Activated gamma-delta T cell treated with Interleukin-2 at 50 U/mL for 16 hours (primary cell): ENCODE measurements around the gene LRCH3.

Source experiments
- DNase-seq: peaks from one replicate; pipeline ENCODE4 v3.0.0-alpha.2; 2020

Gene LRCH3

GRCh38 chr3:197791113-197791891 is at the start of gene LRCH3:
Gene LRCH3 (plus strand): TSS chr3:197791254. CDS start chr3:197791279, 25 bp downstream.
- peak; percentile 84 for DNase-seq

GRCh38 chr3:197742787-197743186 is 48.3 kb upstream of the LRCH3 start:
- DNase-seq = no peak

DNA sequence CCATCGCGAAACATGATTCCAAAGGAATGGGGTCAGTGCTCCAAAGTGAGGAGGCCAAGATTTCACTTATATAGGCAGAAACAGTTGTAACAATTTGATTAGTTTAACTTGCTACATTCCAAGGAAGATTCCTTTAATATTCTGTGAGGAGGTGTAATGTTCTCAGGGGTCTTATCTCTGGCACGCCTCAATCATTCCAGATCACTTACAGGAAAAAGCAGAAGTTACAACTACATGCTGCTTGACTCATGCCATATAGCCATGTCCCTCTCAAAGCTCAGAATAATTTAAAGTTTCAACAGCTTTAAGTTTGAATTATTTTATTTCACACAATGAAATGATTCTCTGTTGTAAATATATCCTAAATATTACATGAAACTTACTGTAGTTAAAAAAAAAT is 44.8 kb upstream of the LRCH3 start:
- no peak for DNase-seq

DNA sequence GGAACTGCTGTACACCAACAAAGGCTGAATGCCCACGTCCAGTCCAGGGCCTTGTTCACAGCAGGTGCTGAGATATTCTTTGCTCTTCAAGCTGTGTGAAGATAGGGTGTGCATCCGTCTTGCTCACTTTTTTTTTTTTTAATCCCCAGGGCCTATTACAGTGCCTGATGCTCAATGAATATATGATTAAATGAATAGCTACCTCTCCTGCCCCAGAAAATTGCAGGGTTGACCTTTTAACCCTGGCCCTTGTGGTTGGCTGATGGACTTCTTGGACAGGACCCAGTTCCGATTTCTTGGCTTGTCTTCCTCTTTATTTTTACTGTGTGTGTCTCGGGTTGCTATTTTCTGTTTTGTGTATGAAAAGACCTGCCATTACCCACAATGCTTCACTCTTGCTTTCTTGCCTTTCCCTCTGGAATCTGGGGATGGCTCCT is 44.2 kb upstream of the LRCH3 start:
- no peak for DNase-seq

DNA sequence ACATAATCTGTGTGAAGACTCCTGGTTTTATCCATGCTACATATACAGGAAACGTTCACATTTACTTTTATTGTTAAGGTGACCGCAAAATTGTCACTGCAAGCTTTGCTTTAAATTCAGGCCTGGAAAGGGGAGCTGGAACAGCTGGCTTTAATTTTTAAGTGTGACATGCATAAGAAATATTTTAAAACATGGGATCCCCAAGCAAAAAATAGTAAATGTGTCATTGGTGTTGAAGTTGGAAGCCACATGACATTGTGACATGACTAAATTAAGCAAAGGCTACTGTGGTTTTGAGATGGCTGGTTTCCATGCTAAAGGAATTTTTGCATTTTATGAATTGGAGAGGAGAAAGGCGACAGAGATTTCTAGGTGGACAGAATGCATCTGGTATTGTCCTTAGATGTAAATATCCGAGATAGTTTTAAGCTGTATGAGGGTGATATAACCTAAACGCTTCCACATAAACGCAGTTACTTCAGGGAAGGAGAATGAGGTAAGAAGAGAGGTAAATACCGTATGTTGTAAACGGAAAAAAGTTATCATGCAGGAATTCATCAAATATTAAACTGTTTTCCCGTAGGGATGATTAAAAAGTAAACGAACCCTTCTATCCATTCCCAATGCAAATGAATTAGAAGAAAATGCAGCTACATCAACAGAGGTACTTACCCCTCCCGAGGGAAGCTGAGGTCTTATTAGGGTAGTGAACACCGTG is 42.3 kb upstream of the LRCH3 start:
- DNase-seq = no peak

DNA sequence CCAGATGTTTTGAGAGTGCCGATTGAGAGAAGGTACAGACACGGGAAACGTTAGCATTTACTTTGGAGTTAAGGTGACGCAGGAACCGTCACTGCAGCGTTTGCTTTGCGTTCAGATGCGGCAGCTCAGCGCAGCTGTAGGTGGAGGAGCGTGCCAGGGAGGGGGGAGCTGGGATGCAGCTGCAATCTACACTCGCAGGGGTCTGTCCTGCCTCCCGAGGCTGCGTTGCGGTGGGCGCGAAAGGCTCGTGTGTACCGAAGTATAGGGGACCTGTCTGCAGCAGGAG is 41.8 kb upstream of the LRCH3 start:
- peak; percentile 53 for DNase-seq

DNA sequence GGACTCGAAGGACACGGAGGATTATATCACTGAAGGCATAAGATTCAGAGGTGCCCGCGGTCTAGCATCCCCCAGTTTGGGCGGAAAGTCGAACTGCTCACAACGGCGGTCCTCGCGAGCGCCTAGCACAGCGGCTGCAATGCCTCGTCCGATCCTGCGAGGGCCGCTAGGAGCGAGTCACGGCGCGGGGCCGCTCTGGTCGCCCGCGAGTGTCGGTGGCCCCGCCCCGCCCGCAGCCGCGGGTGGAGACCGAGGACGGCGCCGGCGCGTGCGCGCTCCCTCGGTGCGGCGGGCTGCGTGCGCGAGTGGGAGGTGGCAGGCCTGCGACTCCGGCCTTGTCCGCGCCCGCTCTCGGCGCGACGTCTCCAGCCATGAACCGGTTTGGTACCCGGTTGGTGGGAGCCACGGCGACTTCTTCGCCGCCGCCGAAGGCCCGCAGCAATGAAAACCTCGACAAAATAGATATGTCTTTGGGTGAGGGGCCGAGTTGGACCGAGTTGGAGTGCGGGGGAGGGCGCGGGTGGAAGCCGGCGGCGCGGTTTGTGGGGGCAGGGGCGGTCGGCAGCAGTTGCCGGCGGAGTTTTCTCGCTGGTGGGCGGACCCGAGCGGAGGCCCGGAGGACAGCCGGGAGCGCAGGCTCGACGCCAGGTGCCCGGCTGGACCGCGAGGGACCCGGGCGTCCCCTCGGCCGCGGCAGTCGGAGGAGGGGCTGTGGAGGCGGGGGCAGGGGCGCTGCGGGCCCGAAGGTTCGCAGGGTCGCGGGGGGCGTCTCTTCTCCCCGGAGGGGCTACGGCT is 41.3 kb upstream of the LRCH3 start, which contains the start of gene FYTTD1:
Gene FYTTD1 (plus strand): TSS at position 283 of the 795 bp plus-strand sequence. CDS start 89 bp downstream, at position 372.
- peak; percentile 85 for DNase-seq

GRCh38 chr3:197750396-197750831 is 40.6 kb upstream of the LRCH3 start:
- peak; percentile 57 for DNase-seq

DNA sequence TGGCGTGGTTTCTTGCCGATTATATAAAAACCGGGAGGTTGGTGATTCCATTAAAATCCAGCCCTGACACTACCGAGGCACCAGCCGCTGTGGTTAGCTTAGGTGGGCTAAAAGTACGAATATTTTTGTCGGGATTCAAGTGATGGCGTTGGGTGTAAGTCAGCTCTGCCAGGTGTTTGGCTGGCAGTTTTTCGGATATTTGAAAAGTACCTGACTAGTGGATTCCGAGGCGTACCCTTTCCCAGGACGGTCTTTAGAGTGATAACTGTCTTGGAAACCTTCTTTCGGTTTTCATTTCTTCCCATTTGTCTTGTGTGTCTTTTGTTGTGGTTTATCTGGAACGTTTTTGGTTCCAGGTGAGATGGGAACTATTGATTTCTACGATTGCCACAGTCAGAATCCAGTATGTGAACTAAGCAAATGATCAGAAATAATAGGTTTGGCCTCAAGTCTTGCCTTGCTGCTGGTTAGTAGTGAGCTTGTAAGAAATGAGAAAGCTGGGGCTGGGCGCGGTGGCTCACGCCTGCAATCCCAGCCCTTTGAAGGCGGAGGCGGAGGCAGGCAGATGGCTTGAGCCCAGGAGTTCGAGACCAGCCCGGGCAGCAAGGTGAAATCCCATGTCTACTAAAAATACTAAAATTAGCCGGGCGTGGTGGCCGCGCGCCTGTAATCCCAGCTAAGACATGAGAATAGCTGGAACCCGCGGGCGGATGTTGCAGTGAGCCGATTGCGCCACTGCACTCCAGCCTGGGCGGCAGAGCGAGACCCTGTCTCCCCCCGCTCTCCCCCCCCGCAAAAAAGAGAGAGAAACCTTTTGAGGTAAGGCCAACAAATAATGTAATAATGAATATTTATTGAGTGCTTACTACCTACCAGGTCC is 40.0 kb upstream of the LRCH3 start:
- DNase-seq = peak; percentile 10

DNA sequence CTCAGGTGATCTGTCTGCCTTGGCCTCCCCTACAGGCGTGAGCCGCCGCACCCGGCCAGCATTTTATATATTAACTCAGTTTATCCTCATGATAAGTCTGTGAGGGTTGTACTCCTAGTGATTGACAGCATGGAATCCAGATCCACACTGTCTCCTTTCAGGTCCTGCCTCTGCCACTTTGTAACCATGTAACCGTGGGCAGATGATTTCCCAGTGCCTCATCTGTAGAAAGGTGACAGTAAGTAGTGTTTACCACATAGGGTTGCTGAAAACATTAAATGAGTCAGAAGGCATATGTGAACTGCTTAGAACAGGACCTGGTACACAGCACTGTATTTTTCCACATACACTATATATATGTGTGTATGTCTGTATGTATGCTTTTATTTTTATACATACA is 38.9 kb upstream of the LRCH3 start:
- DNase-seq = no peak

DNA sequence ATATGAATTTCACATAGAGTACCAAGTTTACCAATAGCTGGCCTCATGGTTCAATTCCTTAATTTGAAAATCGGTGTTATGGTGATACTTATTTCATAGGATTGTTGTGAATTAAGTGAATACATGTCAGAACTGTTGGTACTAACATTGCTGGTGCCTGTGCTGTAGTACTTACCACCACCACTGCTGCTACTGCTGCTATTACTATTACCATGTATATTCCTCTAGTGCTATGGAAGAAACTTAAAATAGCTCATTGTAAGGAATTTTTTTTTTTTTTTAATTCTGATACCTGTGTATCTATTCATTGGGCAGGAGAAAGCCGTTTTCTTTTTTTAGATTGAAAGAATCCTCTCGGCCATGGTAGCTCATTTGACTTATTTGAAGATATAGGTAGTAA is 37.8 kb upstream of the LRCH3 start:
- no peak for DNase-seq

DNA sequence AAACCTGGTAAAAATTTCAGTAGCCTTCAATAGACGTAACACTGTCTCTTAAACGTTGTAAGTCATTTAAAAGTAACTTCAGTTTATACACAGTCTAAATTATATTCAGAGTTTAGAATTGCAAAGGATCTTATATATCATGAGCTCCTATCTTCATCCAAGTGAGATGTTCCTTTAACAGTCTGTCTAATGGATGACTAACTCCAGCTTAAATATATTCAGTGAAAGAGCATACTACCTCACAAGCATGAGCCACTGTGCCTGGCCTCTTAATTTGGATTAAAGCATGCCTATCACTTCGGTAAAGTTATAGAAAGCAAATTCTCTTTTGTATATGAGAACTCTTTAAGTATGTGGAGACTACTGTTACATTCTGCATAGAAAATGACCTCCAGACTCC is 34.4 kb upstream of the LRCH3 start:
- no peak for DNase-seq

DNA sequence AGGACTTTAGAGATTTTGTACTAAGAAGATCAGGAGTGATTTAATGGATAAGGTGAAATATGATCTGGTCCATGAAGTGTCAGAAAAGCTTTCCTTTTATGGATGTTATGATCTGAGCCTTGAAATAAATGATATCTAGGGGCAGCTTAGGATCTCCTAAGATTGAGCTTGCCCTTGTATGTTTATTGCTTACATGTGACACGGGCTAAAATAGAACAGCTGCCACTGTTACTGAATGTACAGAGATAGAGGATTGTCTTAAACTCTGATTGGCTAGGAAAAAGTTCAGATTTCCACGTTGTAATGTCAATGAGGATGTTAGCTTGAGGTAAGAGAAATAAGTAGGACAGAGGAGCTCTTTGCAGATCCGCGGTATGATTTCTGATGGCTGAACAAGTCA is 32.5 kb upstream of the LRCH3 start:
- no peak for DNase-seq

DNA sequence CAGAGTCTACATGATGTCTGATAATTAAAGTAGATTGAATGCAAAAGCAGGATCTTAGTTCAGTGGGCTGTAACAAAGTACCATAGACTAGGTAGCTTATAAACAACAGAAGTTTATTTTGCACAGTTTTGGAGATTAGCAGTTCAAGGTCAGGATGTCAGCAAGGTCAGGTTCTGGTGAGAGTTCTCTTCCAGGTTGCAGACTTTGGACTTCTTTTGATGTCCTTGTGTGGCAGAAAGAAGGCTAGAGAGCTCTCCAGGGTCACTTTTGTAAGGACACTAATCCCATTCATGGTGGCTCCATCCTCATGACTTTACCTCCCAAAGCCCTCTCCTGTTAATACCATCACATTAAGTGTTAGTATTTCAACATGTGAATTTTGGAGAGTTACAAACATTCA is 29.3 kb upstream of the LRCH3 start:
- DNase-seq = no peak

DNA sequence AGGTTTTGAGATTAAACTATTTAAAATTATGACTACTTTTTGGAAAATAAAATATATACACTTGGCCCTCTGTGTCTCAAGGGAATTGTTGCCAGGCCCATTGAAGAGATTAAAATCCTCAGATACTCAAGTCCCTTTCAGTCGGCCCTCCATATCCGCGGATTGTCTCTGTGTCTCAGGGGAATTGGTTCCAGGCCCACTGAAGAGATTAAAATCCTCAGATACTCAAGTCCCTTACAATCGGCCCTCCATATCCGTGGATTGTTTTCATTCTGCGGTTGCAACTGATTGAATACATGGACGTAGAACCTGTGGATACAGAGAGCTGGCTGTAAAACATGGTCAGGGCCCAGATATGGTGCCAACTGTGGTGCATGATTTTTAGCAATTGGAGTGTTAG is 15.7 kb upstream of the LRCH3 start:
- no peak for DNase-seq

GRCh38 chr3:197782230-197782629 is 8.8 kb upstream of the LRCH3 start:
- DNase-seq = no peak

GRCh38 chr3:197784019-197784585 is 7.0 kb upstream of the LRCH3 start:
- DNase-seq = no peak

GRCh38 chr3:197787412-197787811 is 3.6 kb upstream of the LRCH3 start:
- DNase-seq = no peak

DNA sequence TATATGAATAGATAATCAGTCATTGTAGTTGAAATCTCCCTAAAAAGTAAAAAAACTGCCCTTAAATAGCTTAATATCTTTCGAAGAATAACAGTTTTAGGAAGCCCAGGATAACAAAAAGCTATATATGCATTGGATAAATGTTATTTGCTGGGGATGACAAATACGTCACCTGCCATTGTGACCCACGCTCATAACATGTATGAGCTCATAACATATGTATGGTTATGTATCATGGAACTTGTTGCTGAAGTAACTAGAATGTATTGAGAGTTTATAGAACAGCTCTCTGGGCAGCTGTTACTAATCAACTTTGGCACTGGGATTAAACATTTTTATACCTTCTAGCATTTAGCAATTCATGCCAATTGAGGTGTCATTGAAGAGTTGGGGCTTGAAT is 1.7 kb upstream of the LRCH3 start:
- DNase-seq = no peak

- DNase-seq = no peak
Measured at GRCh38 chr3:197790033-197790432, 1.0 kb upstream of the LRCH3 start.

- DNase-seq = peak; percentile 24
Measured at GRCh38 chr3:197791892-197792647, 1.0 kb downstream of the LRCH3 start.
